Mucosa of stomach (tissue), 1 donor: Measurements from ENCODE around the gene SH3RF3.

ENCODE experiments used
- H3K27me3 ChIP-seq: one replicate; pipeline ENCODE4 v1.7.0; 2013; ENCODE audit warnings: mild to moderate bottlenecking, low read length; ENCODE audit not compliant: control insufficient read depth, insufficient read depth
- H3K36me3 ChIP-seq: one replicate; pipeline ENCODE4 v1.7.0; 2013; ENCODE audit warnings: low read length; ENCODE audit not compliant: control insufficient read depth, insufficient read depth
- H3K4me1 ChIP-seq: one replicate; pipeline ENCODE4 v1.7.0; 2013; ENCODE audit warnings: mild to moderate bottlenecking, low read length; ENCODE audit not compliant: control insufficient read depth, insufficient read depth
- H3K4me3 ChIP-seq: one replicate; pipeline ENCODE4 v1.7.0; 2013; ENCODE audit warnings: low read length
- H3K9ac ChIP-seq: one replicate; pipeline ENCODE4 v1.7.0; 2013; ENCODE audit warnings: mild to moderate bottlenecking, low read length, moderate library complexity
- H3K9me3 ChIP-seq: one replicate; pipeline ENCODE4 v1.7.0; 2013; ENCODE audit warnings: mild to moderate bottlenecking, low read length, moderate library complexity; ENCODE audit not compliant: control insufficient read depth
- donor health status: Pancreatic carcinoma.

SH3RF3 gene

DNA sequence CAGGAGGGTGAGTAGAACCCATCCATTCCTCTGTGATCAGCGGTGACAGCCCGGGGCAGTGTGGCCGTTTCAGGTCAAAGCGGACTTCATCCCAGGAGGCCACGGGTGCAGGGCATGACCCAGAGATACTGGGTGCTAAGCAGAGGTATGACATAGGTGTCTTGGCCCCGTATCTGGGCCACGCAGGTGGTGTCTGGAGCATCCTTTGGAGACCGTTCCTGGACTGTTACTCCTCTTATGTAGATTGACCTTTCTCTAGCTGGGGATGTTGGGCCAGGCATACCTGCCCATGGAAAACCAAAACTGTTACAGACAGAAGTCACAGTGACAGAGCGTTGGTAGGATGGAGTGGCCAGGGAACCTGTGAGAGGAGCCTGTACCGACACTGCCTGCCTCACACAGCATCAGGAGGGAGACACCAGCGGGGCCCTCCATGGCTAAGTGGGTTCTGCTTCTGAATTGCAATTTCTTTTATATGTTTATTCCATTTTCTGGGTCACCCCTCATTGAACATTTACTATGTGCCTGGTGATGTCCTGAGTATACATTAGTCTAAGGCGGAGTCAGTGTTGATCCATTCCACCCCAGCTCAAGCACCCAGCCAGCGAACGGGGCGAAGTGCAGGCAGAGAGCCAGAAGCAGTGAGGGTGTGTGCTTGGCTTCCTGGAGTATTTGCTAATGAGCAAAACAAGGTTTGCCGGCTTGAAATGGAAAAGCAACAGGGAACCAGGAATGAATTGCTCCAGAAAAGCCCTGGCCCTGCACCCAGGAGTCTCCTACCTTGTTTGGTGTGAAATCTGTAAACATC lies 141.7 kb downstream of the SH3RF3 start:
- H3K27me3 ChIP-seq: no peaks in the 10 kb centered on the region
- H3K4me3 ChIP-seq: no peak overlapping the region
- H3K36me3 ChIP-seq: no peaks in the 10 kb centered on the region
- H3K9me3 ChIP-seq: no peaks in the 10 kb centered on the region
- H3K9ac ChIP-seq: no peak overlapping the region
- peaks cover 31% of the 10 kb centered on the region for H3K4me1 ChIP-seq

DNA sequence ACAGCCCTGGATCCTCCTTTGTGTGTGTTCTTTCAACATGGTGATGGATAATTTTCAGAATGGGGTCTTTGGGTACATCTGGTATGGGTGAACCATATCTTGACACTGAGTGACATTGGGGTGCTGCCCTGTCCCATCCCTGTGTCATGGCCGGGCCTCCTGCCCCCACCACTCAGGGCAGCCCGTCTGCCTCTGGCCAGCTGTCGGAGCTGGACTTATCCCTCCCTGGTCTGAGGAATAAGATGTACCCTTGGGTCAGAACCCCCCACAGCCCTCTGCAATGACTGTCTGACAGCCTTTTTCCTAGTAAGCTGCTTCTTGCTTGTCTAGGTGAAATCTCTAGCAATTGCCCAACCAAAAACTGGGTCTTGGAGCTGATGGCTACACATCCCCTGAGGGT lies 142.9 kb downstream of the SH3RF3 start:
- no peaks in the 10 kb centered on the region for H3K27me3 ChIP-seq
- H3K9ac ChIP-seq: no peak overlapping the region
- H3K36me3 ChIP-seq: no peaks in the 10 kb centered on the region
- H3K9me3 ChIP-seq: no peaks in the 10 kb centered on the region
- no peak overlapping the region for H3K4me3 ChIP-seq
- H3K4me1 ChIP-seq: peaks cover 27% of the 10 kb centered on the region

DNA sequence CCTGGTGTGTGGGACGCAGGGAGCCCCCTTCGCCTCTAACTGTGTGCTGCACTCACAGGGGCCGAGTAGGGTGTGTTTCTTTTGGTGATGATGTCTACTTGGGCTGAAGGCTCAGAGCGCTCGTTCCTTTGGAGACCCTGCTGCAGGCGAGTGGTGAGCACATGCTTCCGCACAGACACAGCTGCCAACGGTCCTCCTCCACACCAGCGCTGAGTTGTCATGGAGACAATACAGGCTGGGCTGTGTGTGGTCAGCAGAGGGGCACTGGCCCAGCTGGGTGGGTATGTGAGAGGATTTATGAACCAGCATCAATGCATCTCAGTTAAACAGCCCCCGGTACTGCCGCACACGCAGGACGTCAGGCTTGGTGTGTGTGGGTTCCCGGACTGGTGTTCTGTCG lies 143.5 kb downstream of the SH3RF3 start:
- Histone ChIP-seq H3K9ac (no peak overlapping the region), H3K4me3 (no peak overlapping the region), H3K4me1 (peaks cover 22% of the 10 kb centered on the region), H3K9me3 (no peaks in the 10 kb centered on the region), H3K27me3 (no peaks in the 10 kb centered on the region), H3K36me3 (no peaks in the 10 kb centered on the region)

DNA sequence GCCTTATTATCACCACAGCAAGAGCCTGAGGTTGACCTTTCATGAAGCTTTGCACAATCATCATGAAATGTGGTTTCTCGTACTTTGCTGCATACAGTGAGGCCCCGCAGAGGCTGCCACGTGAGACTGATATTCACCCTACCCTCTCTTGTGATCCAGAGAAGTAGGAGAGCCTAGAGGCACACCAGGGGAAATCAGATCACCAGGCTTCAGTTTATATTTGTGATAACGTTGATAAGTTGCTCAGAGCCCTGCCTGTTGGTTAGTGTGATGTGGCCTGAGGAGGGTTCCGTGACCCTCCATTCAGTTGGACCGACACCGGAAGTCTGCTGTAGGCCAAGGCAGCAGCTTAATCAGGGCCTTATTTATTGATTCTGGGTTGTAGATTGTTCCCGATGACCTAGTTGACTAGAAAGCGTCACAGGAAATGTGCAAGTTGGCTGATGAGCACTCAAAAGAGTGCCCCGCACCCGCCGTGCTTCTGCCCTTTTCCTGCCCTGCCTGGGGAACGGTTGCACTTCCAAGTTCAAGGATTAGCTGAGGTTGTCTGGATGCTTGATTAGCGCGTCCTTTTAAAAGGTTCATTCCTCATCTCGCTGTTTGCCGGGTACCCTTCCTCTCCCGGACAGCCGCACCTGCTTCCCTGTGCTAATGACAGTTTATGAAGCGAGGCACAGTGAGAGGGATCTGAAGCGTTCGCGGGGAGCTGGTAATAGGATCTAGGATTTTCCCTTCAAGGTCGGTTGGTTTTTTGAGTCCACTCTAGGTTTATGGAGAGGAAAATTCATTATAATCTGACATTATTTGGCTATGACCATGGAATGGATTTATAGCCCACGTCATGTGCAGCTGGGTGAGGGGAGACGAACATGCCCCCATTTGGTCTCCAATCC lies 146.4 kb downstream of the SH3RF3 start:
- no peak overlapping the region for H3K9ac ChIP-seq
- no peaks in the 10 kb centered on the region for H3K27me3 ChIP-seq
- H3K4me3 ChIP-seq: no peak overlapping the region
- no peaks in the 10 kb centered on the region for H3K9me3 ChIP-seq
- no peaks in the 10 kb centered on the region for H3K36me3 ChIP-seq
- H3K4me1 ChIP-seq: peaks cover 12% of the 10 kb centered on the region

DNA sequence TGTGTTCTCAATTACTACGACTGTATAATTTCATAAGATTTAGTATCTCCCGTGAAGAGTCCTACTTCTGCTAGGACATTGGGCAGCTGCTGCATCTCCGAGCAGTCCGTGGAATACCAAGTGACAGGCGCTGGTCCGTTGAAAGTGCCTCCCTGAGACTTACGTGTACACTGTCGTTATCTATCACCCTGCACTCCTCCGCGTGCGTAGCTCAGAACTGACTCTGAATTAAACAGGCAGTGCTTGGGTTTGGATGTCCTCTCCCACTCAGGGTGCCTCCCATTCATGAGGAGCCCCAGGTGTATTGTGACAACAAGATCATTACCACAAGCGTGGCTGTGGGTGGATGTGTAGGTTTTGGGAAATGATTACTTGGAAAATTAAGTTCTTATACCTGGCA lies 148.4 kb downstream of the SH3RF3 start:
- H3K4me3 ChIP-seq: no peak overlapping the region
- H3K27me3 ChIP-seq: no peaks in the 10 kb centered on the region
- no peaks in the 10 kb centered on the region for H3K36me3 ChIP-seq
- no peaks in the 10 kb centered on the region for H3K4me1 ChIP-seq
- H3K9ac ChIP-seq: no peak overlapping the region
- H3K9me3 ChIP-seq: no peaks in the 10 kb centered on the region

DNA sequence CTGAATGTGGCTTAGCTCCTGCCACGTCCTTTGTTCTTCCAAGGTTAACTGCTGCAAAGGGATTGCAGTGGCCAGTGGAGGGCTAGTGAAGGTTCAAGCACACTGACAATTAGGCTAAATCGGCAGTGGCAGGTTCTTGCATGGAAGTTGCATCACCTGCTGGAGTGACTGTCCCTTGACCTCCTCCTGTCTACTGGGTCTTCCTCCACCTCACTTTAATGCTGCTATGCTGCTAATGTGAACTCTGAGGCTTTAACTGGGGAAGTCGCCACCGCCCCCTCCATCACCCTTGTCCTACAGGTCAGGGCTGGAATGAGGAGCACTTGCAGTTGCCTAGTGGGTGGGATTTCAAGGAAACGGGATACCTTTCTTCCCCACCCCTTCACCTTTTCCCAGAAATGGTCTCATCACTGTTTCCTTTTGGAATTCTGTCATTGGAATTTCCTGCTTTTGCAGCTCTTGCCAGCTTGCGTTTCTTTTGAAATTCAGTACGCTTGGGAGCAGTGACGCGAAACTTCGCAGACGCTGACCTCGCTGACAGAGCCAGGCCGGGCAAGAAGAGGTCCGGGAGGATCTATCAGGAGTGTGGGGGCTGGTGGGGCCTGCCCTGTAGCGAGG lies 150.3 kb downstream of the SH3RF3 start:
- Histone ChIP-seq H3K9me3 (no peaks in the 10 kb centered on the region), H3K36me3 (no peaks in the 10 kb centered on the region), H3K4me3 (no peak overlapping the region), H3K4me1 (no peaks in the 10 kb centered on the region), H3K27me3 (no peaks in the 10 kb centered on the region), H3K9ac (no peak overlapping the region)

DNA sequence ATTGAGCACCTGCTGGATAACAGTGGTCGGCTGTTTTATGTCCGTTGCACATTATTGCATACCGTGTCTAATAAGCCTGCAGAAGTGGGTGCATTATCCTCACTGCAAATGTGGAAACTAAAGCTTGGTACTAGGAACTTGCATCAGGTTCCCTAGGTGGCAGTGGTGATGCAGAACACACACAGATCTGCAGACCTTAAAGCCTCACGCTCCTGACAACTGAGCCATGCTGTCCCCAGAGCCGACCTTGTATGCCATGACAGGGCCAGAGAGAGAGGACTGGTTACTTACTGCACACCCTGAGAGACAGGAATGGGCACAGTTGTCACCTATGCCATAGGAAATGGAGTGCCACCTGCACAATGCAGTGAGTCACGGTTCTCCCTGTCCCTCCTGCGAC lies 151.8 kb downstream of the SH3RF3 start:
- H3K9me3 ChIP-seq: no peaks in the 10 kb centered on the region
- H3K4me3 ChIP-seq: no peak overlapping the region
- no peak overlapping the region for H3K9ac ChIP-seq
- H3K27me3 ChIP-seq: no peaks in the 10 kb centered on the region
- H3K36me3 ChIP-seq: no peaks in the 10 kb centered on the region
- H3K4me1 ChIP-seq: no peaks in the 10 kb centered on the region

DNA sequence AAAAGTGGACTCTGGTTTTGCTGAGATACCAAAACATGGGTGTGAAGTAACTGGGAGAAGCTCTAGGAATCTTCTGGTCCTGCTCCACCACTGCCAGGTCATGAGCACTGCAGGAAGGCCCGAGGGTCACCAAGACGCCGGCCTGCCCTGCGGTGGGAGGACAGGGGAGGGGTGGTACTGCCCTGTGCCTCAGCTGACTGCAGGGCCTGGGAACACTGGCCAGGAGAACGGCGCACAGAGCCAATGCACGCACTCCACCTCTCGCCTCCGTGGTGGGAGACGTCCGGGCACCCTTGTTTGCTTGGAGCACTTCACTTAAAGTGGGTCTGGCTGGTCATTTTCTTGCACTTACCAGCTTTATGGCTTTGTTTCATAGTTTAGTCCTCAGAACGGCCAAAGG lies 153.4 kb downstream of the SH3RF3 start:
- H3K9ac ChIP-seq: no peak overlapping the region
- H3K4me1 ChIP-seq: no peaks in the 10 kb centered on the region
- no peak overlapping the region for H3K4me3 ChIP-seq
- no peaks in the 10 kb centered on the region for H3K36me3 ChIP-seq
- H3K9me3 ChIP-seq: no peaks in the 10 kb centered on the region
- H3K27me3 ChIP-seq: no peaks in the 10 kb centered on the region

DNA sequence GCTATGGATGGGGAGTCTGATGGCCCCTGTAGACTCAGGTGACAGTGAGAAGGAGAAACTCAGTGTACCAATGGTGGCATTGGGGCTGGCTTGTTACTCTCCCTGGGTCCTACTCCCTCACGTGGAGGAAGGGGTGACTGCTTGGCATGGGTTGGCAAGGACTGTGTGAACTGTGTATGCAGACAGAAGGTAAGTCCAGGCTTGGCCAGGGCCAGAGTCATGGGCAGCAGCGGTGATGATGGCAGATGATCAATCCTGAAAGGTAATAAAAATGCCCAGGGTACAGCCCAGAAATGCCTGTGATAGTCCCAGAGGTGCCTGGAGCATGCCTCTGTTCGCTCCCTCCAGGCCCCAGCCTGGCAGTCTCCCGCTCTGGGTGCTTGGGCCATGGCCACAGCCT lies 153.9 kb downstream of the SH3RF3 start:
- no peaks in the 10 kb centered on the region for H3K4me1 ChIP-seq
- H3K4me3 ChIP-seq: no peak overlapping the region
- no peak overlapping the region for H3K9ac ChIP-seq
- H3K36me3 ChIP-seq: no peaks in the 10 kb centered on the region
- no peaks in the 10 kb centered on the region for H3K27me3 ChIP-seq
- no peaks in the 10 kb centered on the region for H3K9me3 ChIP-seq

DNA sequence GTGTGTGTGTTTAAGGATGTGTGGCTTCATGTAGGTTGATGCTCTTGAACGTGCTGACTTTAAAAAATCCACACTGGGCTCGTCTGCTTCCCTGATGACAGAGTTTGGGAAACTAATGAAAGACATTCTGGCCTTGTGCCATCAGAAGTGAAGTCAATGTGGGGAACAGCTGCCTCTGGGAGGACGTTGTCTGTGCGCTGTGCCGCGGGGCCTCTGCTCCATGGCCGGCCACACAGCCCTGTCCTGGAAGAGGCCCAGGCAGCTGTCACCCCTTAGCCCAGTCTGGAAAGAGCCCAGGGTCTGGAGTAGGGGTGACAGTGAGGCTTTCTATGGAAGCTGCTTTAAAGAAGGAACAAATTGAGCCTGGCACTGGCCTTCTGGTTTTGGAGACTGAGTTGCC lies 155.8 kb downstream of the SH3RF3 start:
- H3K4me1 ChIP-seq: no peaks in the 10 kb centered on the region
- no peak overlapping the region for H3K4me3 ChIP-seq
- no peaks in the 10 kb centered on the region for H3K9me3 ChIP-seq
- no peaks in the 10 kb centered on the region for H3K36me3 ChIP-seq
- no peaks in the 10 kb centered on the region for H3K27me3 ChIP-seq
- H3K9ac ChIP-seq: no peak overlapping the region

DNA sequence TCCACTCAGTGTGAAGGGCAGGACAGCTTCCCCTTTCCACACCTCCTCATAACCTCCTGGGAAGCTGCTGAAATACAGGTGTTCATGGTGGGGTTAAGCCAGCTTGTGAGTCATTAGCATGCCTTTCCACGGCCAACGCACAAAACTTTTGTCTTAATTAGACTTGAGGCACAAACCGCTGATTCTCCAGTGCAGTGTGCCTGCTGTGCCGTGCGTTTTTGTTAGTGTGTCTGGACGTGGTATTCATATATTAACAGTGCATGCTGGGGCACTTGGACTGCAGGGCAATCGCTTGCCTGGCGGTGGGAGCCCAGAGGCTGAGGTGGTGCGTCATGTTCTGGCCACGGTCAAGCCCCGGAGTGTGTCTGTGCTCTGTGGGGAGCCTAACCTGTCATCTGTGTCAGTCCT lies 156.2 kb downstream of the SH3RF3 start:
- H3K27me3 ChIP-seq: no peaks in the 10 kb centered on the region
- H3K4me1 ChIP-seq: no peaks in the 10 kb centered on the region
- H3K4me3 ChIP-seq: no peak overlapping the region
- H3K9ac ChIP-seq: no peak overlapping the region
- no peaks in the 10 kb centered on the region for H3K36me3 ChIP-seq
- no peaks in the 10 kb centered on the region for H3K9me3 ChIP-seq

DNA sequence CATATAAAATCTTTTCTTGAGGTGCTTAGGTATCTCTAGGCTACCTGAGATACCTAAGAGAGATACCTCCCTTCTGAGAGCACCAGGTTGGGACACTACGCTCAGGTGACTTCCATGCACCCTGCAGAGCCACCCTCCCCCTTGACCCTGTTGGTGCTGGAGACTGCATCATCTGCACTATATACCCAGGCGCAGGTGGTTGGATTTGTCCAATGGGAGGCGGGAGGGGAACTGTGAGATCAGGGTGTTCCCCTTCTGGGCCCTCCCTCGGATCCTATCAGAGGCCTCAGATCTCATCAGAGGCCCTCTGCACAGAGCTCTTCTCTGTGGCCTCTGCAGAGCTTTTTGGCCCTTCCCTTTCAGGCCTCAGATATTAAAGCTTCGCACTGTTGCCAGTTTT lies 158.4 kb downstream of the SH3RF3 start:
- H3K36me3 ChIP-seq: no peaks in the 10 kb centered on the region
- no peaks in the 10 kb centered on the region for H3K4me1 ChIP-seq
- no peak overlapping the region for H3K4me3 ChIP-seq

More for the DNA sequence above, 158.4 kb downstream of the SH3RF3 start:
- no peaks in the 10 kb centered on the region for H3K9me3 ChIP-seq
- H3K9ac ChIP-seq: no peak overlapping the region
- no peaks in the 10 kb centered on the region for H3K27me3 ChIP-seq
